HG02885 (cell line): Measurements from ENCODE around the gene GATAD2B.

ENCODE experiments used
- ATAC-seq: cut with Tn5 transposase; IDR thresholded peaks from one replicate; pipeline ENCODE4 v1.9.1; 2021; ENCODE audit warnings: mild to moderate bottlenecking; ENCODE audit not compliant: unreplicated experiment, poor library complexity

The GATAD2B gene

DNA sequence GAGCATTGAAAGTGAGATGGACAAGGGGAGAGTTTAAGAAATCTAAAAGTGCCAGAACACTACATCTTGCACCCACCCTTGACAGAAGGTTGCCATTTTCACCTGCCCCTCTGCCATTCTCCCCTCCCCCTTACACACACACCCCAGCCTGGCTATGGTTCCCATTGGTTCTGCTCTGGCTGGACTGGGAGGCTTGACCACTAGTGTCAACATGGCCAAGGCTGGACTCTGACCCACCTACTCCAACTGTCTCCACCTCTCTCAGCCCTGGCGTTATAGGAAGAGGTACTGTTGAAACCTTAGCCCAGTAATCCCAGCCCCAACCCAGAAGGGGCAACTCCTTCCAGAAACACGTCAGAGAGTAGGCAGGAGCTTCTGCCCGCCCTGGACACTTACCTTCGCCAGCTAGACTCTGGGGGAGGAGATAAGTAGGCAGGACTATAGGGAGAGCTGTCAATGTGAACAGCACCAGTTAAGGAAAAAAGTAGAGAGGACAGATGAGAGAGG lies 31.1 kb upstream of the GATAD2B start:
- ATAC-seq = no peak

DNA sequence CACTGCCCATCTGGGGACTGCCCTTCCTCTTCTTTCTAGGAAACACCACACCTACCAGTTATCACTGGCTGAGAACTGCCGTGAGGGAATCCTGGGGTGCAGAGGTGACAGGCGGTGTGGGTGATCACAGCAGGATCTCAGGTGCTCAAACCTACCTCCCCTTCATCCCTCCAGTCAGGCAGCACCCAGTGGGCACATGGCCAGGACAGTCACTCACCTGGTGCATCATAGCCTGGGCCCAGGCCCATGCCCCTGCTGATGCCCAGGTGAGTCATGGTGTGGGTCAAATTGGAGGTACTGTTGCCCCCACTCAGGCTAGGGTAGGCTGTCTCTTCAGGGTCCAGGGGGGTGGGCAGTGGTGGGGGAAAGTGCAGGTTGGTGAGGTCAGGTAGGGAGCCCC lies 29.0 kb upstream of the GATAD2B start:
- no peak for ATAC-seq

DNA sequence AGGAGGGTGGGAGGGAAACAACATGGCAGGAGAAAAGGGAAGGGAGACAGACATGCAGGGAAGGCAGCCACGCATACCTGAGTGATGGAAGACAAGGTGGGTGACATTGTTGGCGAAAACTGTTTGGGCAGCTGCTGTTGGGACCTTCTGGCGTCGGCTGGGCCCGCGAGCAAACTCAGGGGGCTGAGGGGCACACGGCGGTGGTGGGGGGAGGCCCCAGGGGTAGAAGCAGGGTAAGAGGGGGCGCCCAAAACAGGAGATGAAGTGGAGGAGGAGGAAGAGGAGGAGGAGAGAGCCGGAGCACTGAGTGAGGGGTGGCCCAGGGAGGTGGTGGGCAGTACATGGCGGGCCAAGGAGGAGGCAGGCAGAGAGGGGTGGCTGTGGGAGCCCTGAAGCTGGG lies 28.4 kb upstream of the GATAD2B start:
- no peak for ATAC-seq

DNA sequence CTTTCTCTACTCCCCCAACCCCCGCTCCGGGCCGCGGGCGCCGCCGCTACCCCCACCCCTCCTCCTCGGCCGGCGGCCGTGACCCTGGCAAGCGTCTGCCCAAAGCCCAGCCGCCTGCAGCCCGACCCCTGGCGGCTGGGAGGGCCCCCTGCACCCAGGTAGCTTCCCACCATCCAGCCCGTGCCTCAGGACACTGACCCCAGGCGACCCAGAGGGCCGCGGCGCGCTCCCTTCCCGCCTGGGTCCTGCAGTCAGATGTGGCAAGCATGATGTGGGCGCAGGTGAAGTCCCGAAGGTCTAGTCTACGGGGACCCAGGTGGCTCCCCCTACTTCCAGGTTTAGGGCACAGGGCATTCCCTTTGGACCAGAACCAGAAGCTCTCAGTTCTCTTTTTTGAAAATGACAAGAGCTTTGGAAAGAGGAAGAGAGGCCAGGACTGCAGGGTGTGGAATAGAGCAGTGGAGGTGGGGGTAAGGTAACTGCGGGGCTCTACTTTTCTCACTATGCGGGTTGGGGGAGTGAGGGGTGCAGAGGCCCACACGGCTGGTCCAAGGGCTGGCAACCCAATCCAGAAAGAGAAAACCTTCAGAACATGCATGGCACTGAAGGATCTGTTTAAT lies 24.0 kb upstream of the GATAD2B start, which contains the start of gene DENND4B:
DENND4B (minus strand) TSS at position 97 of the 620 bp plus-strand sequence. CDS start 2,344 bp downstream, outside the sequence.
- peak; percentile 74 for ATAC-seq

DNA sequence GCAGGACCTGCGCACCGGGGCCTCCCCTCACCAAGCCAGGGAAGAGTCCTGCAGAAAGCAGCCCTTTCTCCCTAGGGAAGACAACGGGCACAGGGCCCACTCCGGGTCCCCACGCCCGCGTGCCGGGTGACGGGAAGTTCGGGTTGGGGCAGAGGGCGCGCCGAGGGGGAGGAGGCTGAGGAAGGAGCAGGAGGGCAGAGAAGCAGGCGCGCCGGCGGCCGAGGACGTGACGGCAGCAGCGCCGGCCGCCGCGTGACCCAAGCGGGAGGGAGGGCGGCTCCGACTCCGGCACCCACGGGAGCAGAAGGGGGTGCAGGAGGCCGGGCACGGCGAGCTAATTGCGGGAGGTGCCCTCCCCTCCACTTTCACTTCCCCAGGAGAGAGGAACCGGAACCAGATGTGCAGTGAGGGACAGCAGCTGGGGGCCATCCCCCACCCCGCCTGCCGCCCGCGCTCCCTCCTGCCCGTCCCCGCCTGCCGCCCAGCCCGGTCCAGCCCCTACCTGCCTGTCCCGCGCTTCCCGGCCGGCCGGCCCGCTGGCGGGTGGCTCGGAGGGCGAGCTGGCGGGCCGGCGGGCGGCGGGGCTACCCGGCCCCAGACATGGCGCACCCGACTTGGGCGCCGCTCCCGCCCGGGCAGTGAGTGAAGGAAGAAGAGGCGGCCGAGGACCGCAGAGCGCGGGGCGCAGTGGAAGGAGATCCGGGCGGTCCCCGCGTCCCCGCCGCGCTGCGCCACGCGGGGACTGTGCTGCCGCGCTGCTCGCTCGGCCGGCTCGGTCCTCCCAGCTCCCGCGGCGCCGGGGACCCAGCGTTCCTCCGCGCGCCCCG lies 23.2 kb upstream of the GATAD2B start:
- peak; percentile 71 for ATAC-seq

DNA sequence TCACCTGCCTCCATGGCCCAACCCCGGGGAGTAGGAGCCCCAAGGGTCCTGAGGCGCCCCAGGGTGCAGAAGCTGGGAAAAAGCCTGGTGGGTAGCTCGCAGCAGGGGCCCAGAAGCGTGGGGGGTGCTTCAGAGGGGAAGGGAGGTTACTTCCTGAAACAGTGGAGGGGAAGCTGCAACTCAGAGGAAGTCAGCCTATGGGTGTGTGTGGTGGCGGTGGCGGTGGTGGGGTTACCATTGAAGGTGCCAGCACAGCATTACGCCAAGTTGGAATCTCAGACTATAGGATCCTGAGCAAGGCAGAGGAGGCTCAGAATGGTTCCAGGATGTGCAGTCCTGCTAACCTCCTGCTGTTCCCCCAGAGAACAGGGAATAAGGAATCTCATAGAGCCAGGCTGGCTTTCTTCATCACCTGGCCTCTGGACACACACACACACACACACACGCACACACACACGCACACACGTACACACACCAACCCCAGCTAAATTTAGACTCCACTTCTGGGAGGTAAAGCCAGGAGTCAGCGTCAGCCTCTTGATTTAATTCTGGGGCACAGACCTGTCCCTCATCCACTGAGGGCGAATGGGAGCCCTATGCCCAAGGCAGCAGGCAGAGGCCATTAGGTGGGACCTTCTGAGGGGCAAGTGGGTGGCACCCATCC lies 22.5 kb upstream of the GATAD2B start:
- peak; percentile 29 for ATAC-seq

DNA sequence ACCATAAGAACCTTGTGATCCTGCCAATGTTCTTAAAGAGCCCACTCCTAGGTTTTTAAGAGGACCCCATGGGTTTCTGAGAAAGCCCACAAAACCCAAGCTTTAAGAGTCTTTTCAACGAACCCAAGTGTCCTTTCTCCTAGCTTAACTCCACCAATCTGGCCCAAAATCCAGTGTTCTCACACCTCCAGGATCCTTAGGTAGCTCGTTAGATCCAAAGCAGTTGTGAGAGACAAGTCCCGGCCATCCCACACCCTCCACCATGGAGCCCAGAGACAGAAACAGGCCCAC lies 22.0 kb upstream of the GATAD2B start:
- no peak for ATAC-seq

DNA sequence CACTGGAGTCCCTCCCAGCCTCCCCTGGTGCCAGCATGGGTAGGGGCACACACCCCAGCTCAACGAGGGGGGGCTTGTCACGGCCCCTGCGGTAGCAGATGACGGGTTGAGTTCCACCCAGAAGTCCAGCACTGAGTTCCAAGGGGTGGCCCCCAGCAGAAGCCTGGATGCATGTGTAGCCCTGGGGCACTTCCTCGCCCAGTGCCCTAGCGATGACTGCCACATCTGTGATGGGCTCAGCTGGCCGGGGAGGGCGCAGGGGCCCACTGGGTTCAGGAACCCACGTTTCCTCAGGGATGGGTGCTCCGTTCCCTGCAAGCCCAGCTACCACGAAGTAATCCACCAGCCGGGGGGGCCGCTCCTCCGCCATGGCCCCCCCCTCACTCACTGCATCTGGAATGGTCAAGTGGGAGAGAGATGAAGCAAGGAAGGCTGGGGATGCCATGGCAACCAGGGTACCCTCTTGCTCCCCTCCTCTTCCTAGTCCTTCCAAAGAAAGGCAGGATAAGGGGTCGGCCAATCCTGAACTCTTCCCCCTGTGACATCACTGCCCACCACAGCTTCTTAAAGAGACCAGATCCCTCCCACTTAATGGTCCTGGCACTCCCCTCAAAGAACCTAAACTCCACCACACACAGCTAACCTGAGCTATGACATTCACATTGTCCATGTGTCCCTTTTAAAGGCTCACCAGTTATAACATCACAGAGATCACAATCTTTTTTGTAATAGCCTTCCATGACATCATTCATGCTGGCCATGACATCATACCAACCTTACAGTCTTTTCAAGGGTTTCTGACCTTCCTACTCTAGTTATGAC lies 21.4 kb upstream of the GATAD2B start:
- ATAC-seq = no peak

DNA sequence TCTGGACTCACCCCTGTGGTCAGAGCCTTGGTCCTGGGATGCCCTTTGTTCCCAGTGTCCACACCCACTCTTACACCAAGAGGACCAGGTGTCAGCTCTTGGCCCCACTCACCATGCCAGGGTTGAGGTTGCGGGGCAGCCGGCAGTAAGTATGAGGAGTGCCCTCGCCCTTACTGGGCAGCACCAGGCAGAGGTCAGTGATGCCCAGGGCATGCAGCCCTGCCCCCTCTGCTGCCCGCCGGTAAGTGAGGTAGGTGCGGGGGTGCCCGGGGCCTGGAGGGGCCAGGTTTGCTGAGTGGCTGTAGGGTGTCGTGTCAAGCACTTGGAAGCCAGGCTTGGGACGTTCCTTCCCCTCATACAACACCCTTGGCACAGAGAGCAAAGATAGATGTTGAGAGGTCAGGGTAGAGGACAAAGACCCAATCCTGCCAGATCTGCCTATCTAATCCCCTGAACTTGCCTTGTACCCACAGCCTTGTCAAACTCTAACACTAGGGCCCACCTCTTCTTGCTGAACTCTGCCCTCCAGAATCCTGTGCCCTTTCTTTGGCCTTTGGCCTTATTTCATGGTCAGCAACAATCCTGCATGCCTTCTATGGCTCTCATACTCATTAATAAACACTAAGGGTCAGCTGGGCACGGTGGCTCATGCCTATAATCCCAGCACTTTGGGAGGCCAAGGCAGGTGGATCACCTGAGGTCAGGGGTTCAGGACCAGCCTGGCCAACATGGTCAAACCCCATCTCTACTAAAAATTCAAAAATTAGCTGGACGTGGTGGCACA lies 20.2 kb upstream of the GATAD2B start:
- ATAC-seq = no peak

DNA sequence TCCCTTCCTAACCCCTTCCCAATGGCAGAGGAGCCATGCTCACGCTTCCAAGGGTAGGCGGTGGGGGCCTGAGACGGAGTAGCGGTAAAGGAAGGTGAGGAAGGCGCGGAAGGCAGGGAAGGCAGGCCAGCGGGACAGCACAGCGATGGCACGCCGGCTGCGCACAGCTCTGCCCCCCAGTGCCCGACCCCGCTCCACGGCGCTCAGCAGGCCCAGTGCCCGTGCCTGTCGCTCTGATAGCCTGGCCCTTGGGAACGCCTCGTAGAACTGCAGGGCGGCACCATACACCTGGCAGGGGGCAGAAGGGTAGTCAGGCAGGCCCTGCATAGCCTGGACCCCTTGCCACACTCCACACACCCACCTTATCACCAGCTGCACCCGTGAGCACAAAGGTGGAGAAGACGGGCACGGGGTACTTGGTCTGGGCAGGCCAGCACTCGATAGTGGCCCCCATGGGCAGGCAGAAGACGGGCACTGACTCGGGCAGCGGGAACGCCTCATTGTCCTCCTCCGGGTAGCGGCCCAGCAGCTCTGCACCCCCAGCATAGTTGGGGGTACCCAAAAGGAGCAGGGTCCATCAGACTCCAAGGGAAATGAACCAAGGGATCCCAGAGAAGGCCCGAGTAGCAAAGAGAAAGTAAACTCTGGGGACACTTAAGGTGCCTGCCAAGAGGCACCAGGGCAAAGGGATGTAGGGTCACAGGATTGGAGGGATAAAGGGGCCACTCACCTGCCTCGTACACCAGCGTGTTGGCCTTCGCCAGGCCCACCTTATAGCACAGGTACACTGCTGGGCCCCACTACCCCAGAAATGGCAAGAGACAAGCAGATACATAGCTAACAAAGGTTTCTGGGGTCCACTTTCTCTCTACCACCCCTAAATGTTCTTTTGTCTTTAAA lies 19.3 kb upstream of the GATAD2B start:
- no peak for ATAC-seq

DNA sequence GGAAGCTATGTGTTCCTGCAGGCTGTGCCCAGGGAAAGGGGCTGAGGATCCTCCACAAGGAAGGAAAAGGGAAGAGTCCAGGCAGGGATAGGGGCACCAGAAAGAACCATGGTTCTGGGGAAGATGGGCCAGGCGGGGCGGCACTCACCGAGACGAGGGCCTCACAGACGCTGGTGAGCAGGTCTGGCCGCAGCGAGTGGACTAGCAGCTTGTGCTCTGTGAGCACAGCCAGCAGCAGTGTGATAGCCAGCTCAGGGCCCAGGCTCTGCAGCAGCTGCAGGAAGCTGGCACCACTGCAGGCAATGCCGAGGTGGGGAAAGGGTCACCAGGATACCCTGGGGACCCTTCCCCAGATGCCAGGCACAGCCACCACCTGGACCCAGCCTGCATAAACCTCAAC lies 18.0 kb upstream of the GATAD2B start:
- ATAC-seq = no peak

DNA sequence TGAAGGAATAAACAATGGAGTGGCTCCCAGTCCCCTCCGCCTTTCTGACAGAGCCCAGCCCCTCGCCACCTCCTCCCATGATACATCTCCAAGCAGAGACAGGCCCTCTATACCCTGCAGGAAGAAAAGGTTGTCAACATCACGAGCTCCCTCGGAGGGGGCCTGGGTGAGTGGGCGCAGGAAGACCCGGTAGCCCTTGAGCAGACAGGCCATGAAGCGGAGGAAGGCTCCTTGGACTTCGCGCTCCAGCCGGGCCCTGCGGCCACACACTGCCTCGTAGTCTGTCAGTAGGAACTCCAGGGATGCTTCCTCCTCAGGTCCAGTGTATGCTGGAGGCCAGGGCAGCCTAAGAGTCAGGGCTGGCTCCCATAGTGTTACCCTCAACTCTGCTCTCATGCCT lies 16.7 kb upstream of the GATAD2B start:
- ATAC-seq = no peak

DNA sequence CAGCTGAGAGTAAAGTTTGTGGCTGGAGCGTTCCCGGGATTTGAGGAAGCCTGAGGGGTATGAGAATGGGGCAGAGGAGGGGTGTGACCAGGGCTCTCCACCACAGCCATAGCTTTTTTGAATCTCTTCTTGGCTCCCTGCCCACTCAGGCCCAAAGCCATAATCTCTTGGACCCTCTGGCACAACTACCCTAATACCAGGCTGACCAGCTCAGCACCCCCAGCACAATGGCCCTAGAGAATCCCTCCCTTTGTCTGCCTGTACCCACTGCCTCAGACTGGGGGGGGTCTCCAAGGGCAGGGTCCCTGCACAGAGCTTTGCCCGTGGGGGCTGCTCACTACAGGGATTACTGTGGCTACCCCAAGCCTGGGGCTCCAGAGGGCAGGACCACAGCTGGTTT lies 16.2 kb upstream of the GATAD2B start:
- no peak for ATAC-seq

DNA sequence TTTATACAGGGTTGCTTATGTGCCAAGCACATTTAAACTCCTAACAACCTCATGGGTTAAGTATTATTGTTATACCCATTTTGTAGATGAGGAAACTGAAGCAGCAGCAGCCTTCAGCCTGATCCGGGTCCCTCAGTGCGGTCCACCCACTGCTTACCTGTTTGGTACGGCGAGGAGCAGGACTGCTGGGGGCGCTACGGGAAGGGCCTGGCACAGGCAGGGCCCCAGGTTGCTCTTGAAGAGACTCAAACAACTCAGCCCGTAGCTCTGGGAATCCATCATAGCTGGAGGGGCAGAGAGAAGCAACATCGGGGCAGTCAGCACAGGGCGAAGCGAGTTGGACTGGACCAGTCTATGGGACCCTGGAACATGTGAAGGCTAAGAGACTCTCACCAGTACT lies 14.6 kb upstream of the GATAD2B start:
- ATAC-seq = no peak

DNA sequence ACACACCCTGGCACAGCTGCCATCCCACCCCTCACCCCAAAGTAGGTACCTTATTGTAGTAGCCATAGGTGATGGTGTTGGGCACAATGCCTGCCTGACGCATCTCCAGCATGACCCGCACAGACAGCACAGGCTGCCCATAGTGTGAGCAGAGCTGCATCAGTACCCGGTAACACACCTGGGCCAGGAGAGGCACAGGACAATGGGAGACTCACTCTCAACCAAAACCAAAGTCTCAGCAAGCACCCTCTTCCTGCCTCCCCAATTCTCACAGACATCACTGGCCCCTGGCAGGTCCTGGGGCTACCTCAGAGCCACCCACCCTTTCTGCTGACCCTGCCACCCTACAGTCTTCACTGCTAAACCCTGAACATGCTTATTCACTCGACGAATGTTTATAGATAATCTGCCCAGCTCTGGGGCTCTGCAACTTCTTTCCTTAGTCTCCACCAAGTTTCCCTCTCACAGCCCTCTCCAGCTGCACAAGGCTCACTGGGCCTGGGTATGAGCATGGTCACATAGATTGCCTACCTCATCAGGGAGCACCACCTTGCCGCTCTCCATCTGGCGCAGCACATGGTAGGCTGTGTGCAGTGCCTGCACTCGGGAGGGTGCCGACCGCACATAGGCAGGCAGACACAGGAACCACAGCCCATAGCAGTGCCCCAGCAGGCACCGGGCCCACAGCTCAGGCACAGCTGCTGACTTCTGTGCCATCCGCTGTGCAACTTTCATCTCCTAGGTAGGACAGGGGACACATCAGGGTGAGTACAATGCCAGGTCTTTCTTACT lies 13.4 kb upstream of the GATAD2B start:
- ATAC-seq = no peak

DNA sequence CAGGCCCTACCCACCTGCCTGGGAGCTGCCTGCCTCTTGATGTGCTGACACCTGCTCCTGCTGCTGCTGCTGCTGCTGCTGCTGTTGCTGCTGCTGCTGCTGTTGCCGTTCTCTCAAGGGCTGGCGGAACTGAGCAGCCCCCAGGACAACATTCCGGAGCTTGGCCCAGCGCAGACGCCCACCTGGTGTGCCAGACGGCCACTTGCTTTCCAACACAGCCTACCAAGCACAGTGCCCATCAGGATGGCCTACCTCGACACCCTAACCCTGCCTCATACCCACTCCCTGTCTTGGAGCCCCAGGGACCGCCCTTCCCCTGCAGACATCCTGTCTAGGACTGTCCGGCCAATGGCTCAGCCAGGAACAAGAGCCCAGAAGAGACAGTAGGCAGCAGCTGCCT lies 12.0 kb upstream of the GATAD2B start:
- ATAC-seq = no peak

DNA sequence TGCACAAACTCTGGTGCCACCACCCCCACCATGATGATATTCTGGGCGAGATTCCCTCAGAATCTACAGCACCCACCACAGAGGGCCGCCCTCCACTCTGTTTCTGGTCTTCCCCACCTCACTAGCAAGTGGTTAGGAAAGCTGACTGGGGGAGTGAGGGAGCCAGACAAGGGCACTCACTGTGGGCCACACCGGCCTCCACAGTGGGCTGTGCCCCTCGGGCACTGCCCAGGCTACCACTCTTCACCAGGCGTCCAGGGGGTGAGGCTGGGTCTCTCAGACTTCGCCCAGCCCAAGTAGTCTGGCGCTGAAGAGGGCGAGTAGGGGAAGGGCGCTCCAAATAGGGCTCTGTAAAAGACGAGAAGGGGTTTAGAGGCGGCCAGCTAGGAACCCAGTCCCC lies 11.2 kb upstream of the GATAD2B start:
- ATAC-seq = no peak

DNA sequence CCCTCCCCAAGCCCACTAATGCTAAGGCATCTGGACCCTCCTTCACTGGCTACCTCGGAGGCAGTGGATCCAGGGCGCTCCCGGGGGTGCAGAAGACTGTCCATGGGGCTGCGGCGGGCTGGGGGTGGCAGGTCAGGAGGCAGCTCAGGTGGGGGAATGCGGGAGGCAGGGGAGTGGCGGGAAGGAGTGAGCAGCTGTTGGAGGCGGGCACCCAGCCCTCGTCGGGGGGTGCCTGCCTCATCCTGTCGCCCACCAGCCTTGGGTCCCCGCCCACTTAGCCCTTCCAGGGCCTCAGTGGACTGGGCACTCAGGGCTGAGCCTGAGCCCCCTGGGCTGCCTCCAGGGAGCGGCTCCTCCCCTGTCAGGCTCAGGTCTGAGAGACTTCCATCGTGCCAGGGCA lies 10.7 kb upstream of the GATAD2B start:
- ATAC-seq = no peak
